Right lobe of liver (tissue), 4 donors: Measurements from ENCODE around the gene OGT.

Experiments
- CTCF ChIP-seq, 4 donors: fragments of 200-600 bp in 3 of 4; fragments of 450-650 bp in 1 of 4; IDR thresholded peaks; one replicate each; pipeline versions ENCODE4 v1.5.1 to v1.8.0; 2016 to 2022; ENCODE audit warnings: antibody characterized with exemption in 4 of 4, mild to moderate bottlenecking in 2 of 4
- POLR2A ChIP-seq: fragments of 450-650 bp; IDR thresholded peaks from one replicate; pipeline ENCODE4 v1.6.1; 2017; ENCODE audit warnings: antibody characterized with exemption, mild to moderate bottlenecking
- donor health status: DM: no; HTN: no; CAD: no.
- donor health status: DM: no; HTN: no; CAD: no.
- donor health status: DM: no; HTN: yes; CAD: no.

GRCh38 chrX:71578253-71579135 is 45.6 kb downstream of the OGT start, which contains the start of gene GCNA:
- TF ChIP-seq CTCF (IDR thresholded peaks at IDR 0.05) (no peak), POLR2A (no peak)
